Hypothalamus (tissue), 51 donors: Measurements from ENCODE around the gene ARL4C.

Experiments
- DNase-seq, 51 donors: peaks; one replicate each; lab custom pipeline; 2025; lab: John Stamatoyannopoulos, UW

Gene ARL4C

DNA sequence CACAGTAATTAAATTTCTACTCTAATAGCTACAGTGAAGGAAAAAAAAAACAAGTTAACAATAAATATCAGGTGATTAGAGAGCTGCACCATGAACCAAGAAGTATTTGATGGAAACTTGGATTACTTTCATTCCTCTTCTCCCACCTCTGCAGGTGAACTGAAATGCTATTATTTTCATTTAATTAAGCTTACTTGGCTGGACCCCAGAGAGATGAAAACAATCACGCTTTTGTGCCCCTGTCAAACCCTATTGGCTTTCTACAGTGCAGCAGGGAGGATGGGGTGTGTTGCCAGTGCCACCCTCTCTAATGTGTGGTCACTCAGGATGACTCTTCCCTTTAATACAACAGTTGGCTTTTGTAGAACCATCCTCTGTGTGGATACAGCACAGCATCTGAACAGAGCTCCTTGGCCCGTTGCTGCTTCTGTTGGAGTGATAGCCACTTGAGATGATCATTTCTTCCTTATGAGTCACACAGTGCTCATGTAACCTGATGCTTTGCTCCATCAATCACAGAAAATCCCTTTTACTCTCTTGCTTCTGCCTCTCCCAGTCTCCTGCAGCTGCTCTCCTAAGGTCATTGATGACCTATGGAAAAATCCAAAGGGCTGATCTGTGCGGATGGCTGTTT, 5.5 kb upstream of the ARL4C start:
- no peak for DNase-seq

GRCh38 chr2:234500394-234501006, 3.6 kb upstream of the ARL4C start:
- peak in 18 of 51 donors; percentile 8 to 51 (median 28) for DNase-seq

DNA sequence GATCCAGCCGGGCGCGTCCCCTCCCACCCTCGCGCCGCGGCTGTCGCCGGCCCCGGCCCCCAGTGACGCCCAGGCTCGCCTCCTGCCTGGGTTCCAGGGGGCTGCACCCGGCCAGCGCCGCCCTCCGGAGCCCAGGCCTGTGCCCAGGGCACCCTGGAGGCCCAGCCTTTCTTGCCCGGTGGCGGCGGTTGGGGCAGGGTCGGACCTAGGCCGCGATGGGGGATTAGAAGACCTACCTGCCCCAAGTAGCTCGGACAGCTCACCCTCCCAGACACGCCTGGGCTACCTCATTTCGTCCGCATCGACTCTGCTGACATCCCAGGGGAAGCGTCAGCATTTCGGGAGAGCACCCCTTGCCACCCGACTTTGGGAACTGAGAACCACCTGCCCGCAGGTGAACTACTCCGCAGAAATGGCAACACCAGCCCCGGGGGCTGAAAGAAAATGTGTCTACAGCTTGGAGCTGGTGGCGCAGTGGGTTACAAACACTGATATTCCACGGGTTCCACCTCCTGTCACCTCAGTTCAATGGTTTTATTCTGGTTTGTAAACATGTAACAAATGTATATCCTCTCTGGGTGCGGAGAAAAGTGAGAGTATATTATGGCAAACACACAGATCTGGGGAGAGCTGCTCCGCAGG, 834 bp upstream of the ARL4C start:
- no peak for DNase-seq

- DNase-seq, result peak in 14 of 51 donors; percentile 8 to 61 (median 24)
Observed at GRCh38 chr2:234496055-234496834, 636 bp downstream of the ARL4C start.

GRCh38 chr2:234495251-234496054, 1.4 kb downstream of the ARL4C start:
- peak in 1 of 51 donors; percentile 10 for DNase-seq

GRCh38 chr2:234494361-234495250, 2.3 kb downstream of the ARL4C start:
- DNase-seq, result peak in 4 of 51 donors; percentile 4 to 19 (median 12)

DNA sequence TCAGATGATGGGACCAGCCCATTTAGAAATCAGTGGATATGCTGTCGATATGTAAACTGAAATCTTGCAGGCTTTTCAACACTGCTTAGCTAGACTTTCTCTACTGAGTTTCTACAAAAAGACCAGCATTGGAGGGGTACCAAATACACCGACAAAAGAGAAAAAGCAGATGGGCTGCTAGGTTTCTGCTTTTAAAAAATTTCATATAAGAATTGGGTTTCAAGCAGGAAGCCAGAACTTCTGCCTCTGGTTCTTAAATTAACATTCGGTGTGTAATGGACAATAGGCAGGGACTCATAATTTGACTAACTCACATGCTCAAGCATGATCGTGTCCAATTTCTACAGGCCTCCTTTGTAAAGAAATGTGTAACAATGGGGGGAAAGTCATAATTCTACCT, 3.1 kb downstream of the ARL4C start:
- DNase-seq, result no peak

DNA sequence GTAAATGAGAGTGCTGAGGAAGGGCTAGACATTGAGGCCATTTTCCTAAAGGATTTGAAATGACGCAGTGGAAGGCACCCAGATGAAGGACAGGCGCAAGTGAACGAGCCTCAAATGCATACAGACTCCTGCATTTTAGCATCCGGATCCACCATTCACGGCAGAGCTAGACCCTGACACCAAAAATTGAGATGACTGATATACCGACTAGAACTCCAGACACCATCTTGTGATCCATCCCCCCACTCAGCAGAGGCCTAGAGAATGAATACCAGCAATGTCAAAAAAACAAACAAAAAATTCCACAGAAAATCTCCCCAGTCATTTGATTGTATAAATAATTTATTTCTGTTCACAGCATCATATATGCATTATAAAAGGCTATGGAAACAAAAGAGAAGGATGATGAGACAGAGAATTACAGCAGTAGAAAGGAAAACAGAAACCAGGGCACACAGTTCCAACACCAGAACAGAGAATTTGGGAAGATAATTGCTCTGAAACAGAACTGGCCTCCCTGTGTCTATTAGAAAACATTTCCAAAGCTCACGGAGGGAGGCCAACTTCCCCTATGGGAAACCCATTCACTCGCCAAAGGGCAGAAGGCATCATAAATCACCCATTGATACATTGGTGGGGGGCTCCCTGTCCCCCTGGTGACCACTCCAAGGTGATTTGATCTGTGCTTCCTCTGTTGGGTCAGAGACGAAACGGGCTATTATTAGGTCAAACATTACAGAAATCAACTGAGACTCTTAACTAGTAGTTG, 4.0 kb downstream of the ARL4C start:
- no peak for DNase-seq

GRCh38 chr2:234491897-234492296, 5.0 kb downstream of the ARL4C start:
- DNase-seq, result no peak

DNA sequence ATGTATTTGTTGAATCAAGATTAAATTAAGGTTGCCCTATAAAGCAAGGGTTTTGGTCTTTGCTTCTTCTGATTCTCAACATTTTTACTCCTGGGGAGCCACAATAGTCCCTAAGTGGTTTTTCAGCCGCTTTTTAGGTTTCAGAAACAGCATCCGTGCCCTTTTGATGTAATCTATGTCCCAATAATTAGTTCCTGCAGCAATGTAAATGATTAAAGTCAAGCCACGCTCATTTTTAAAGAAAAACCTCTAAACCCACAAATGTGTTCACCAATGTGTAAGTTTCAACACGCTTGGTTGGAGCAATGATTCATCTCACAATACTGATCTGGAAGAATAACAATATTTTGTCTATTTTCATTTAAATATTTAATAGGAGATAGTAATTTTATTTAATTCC, 5.6 kb downstream of the ARL4C start:
- no peak for DNase-seq

GRCh38 chr2:234490271-234491091, 6.4 kb downstream of the ARL4C start:
- peak in 3 of 51 donors; percentile 5 to 25 (median 17) for DNase-seq

DNA sequence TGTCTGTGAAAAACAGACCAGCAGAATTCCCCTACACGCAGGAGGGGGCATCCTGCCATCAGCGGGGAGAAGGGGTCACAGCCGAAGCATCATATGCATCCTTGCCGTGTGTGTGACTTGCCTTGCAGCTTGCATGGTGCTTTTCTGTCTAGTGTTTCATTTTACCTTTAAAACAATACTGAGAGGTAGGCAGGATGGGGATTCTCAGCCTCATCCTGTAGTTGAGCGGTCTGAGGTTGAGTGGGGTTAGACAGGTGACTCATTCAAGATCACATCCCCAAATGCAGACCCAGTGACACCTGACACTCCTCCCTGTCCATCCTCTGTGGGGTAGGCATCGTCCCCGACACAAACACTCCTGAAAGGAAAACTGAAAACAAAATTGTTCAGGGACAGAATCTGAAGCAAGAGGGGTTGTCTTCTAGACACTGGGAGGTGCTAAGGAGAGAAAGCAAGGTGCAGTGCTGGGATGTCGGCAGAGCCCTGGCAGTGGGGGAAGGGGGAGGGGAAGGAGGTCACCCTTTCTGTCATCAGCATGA, 7.9 kb downstream of the ARL4C start:
- DNase-seq, result no peak

- DNase-seq, result no peak
Observed at GRCh38 chr2:234488486-234488885, 8.4 kb downstream of the ARL4C start.

DNA sequence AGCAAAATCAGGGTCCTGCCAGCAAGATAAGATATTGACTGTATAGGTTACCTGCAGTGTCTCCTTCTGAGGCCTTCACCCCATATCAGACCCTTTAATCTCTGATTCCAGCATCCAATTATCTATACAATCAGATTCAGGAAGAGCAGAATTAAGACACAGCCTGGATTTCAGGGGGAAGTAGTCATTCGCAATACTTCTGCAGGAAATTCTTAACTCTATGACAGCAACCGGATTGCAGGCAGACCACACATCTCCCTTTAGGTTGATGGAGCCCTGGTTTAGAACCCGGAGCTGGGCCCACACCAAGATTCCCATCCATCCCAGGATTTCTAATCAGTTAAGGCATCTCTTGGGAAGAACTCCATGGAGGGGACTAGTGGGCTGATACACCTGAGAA, 9.5 kb downstream of the ARL4C start:
- no peak for DNase-seq

DNA sequence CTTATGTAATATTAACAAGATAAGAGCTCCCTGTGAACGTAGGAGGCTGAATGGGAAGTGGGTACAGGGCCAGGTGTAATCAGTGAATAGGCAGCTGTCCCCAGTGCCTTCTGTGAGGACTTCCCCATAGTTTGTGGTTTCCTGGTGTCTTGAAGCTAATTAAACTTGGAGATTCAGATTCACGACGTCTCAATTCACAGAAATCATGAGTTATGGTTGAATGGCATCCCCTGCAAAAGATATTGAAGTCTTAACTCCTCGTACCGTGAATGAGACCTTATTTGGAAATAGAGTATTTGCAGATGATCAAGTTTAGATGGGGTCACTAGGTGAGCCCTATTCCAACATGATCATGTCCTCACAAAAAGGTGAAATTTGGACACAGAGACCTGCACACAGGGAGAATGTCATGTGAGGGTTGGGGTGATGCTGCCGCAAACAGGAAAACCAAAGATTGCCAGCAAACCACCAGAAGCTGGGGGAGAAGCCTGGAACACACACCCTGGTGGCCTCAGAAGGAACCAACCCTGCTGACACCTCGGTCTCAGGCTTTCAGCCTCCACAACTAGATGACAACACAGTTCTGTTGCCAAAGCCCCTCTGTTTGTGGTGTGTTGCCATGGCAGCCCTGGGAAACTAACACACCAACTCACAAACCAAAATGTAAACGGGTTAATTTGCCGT, 13.2 kb downstream of the ARL4C start:
- no peak for DNase-seq

DNA sequence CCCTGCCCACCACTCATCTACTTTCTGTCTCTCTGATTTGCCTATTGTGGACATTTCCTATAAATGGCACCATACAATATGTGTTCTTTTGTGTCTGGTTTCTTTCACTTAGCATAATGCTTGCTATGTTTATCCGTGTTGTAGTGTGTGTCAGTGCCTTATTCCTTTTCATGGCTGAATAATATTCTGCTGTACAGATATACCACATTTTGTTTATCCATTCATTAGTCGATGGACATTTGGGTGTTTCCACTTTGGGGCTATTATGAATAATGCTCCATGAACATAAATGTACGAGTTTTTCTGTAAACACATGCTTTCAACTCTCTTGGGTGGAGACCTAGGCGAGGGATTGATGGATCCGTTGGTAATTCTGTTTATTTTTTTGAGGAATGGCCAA, 15.6 kb downstream of the ARL4C start:
- no peak for DNase-seq

DNA sequence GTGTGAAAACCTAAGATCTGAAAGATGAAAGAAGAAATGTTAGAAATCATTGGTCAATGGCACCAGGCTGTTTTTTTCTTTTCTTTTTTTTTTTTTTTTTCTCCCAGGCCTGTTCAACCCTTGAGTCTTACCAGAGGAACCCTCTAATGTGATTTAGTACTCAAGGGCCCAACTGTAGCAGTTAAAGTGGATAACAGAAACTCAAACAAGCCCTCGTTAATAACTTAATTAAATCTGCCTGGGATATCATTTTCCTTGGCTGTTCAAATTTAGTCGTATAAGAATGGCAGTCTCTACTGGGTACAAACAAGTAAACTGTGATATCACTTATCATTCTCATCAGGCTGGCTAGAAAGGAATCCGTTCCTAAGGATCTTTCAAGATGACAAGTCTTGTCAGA, 16.5 kb downstream of the ARL4C start:
- DNase-seq, result no peak
